Measurements from ENCODE around the gene TSTD2.

TSTD2 gene

DNA sequence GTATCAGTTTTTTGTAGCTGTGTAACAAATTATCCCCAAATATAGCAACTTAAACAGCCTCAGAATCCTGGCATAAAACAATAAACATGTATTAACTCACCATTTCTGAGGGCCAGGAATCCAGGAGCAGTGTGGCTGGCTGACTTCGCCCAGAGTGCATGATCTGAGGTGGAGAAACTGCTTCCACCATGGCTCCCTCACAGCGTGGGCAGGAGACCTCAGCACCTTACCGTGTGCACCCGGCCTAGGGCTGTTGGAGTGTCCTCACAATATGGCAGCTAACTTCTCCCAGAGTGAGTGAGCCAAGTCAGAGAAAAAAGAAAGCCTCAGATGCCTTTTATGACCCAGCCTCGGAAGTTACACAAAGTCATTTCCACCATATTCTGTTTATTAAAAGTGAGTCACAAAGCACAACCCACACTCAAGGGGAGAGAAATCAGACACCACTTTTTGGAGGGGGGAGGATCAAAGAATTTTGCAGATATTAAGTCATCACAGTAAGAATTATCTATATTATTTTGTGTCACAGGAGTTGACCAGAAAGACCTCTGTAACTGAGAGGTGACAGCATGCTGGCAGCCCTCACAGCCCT, 59.6 kb downstream of the TSTD2 start:
- TF ChIP-seq, protein P1, sequence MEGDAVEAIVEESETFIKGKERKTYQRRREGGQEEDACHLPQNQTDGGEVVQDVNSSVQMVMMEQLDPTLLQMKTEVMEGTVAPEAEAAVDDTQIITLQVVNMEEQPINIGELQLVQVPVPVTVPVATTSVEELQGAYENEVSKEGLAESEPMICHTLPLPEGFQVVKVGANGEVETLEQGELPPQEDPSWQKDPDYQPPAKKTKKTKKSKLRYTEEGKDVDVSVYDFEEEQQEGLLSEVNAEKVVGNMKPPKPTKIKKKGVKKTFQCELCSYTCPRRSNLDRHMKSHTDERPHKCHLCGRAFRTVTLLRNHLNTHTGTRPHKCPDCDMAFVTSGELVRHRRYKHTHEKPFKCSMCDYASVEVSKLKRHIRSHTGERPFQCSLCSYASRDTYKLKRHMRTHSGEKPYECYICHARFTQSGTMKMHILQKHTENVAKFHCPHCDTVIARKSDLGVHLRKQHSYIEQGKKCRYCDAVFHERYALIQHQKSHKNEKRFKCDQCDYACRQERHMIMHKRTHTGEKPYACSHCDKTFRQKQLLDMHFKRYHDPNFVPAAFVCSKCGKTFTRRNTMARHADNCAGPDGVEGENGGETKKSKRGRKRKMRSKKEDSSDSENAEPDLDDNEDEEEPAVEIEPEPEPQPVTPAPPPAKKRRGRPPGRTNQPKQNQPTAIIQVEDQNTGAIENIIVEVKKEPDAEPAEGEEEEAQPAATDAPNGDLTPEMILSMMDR (IDR thresholded peaks at IDR 0.05; ENCODE audit: borderline replicate concordance, insufficient read depth, low read depth, low read length) = no peak
- no peak overlapping the region for H3K4me3 ChIP-seq (ENCODE audit: low read depth, low read length)

DNA sequence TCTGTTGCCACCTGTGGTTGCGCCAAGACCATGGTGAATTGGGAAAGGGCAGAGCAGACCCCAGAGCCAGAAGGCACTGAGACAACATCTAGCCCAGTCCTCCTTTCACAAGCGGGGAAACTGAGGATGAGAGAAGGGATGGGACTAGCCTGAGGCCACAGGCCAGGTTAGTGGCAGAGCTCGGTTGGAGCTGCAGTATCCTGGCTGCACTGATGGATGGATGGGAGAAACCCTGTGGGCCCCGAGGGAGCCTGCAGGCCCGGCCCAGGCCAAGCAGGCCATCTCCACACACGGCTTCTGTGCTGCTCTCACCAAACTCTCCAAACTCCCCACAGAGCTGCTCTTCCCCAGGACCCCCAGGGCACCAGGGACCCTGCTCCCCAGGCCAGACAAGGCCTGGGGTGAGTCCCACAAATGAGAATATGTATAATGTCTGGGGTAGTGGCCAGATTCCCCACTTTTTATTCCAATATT, 60.2 kb downstream of the TSTD2 start:
- TF ChIP-seq, protein P1 (IDR thresholded peaks at IDR 0.05; ENCODE audit: borderline replicate concordance, insufficient read depth, low read depth, low read length) = no peak

DNA sequence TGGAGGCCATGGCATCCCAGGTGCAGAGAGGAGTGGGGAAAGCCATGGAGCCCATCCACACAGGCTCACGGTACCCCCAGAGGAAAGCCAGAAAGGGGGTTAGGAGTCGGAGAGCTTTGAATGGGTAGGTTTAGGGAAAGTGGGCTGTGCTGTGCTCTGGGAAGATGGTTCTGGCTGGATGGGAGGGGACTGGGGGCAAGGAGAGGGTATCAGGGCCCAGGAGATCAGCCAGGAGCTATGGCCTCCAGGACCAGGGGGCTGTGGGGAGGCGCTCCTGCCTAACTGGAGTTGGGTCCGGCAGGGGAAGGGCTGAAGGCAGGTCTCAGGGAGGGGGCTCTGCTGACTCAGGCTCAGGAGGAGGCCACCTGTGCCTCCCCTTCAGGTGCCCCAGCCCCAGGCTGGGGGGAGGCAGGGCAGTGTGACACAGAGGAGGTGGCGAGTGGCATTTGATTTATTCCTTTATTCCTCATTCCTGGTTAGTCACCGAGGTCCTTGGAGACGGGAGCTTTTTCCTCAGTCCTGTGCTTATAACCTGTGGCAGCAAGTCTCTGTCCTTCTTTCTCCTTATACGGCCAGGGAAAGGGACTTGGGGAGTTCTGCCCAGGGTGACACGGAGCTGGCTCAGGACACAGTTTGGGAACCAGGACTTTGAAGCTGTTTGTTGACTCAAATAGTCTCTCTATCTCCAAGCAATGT, 60.8 kb downstream of the TSTD2 start:
- TF ChIP-seq, protein P1 (IDR thresholded peaks at IDR 0.05; ENCODE audit: borderline replicate concordance, insufficient read depth, low read depth, low read length) = no peak
- no peak overlapping the region for H3K4me3 ChIP-seq (ENCODE audit: low read depth, low read length)

More for the DNA sequence above, 60.2 kb downstream of the TSTD2 start:
- H3K4me3 ChIP-seq (ENCODE audit: low read depth, low read length) = no peak overlapping the region

DNA sequence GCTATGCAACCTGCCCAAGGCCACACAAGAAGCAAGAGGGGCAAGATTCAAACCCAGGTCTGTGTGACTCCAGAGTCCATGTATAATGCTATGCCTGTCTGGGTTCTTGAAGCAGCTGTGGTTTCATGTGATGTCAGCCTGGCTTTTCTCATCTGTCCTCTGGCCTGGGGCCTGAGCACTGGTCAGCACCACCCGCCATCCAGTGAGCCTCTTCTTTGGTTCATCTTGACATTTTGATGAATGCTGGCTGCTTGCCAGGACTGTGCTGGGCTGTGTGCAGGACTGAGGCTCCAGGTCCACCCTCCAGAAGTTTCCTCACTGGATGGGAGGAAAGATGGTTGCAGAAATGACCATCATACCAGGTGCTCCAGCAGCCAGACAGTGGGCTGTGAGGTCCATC, 61.5 kb downstream of the TSTD2 start:
- TF ChIP-seq, protein P1 (IDR thresholded peaks at IDR 0.05; ENCODE audit: borderline replicate concordance, insufficient read depth, low read depth, low read length) = no peak
- no peak overlapping the region for H3K4me3 ChIP-seq (ENCODE audit: low read depth, low read length)

DNA sequence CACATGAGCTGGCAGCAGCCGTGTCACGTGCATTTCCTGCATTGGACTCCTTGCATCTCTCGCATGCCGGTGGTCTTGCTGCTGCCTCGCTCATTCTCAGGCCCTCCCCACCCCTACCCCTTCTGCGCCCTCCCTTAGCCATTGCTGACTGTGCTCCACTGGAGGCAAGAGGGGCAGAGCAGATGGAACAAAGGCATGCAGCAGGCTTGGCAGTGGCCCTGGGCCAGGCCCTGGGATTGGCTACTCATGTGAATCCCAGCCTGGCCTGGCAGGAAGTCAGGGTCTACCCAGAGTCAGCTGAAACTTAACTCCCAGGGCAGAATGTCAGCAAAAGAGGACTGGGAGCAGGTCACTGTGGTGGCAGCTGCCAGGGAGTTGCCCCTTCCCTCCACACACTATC, 62.3 kb downstream of the TSTD2 start:
- TF ChIP-seq, protein P1 (IDR thresholded peaks at IDR 0.05; ENCODE audit: borderline replicate concordance, insufficient read depth, low read depth, low read length) = no peak
- H3K4me3 ChIP-seq (ENCODE audit: low read depth, low read length) = no peak overlapping the region

DNA sequence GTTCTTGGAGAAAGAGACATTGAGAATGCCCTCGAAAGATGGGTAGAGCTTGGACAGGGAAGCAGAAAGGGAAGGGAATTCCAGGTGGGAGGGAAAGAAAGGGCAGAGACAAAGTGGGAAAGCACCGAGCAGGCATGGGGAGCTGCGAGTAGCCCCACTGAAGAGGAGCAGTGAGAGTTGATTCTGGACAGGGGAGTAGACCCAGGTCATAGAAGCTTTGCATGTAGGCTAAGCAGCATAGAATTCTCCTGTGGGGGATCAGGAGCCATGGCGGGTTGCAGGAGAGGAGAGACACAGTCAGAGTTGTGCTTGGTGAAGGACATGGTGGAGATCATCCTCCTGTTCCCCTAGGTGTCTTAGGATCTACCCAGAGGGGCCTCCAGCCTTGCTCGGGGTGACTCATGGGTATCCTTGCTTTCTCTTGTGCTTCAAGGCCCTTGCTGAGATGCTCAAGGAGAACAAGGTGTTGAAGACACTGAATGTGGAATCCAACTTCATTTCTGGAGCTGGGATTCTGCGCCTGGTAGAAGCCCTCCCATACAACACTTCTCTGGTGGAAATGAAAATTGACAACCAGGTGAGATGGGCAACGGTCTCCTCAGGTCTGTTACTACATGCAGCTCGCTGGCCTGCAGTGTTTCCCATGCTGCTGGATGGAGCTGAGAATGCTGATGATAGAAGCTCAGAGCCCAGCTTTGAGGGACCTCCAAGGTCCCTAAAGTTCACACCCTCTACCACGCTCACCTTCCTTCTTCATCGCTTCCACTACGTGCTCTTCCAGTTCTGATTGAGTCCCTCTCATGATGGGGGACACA, 64.5 kb downstream of the TSTD2 start:
- TF ChIP-seq, protein P1 (IDR thresholded peaks at IDR 0.05; ENCODE audit: borderline replicate concordance, insufficient read depth, low read depth, low read length) = no peak
- H3K4me3 ChIP-seq (ENCODE audit: low read depth, low read length) = no peak overlapping the region
